GM19351 (cell line): Measurements from ENCODE around the gene KRTAP10-4.
"Not testable (repeated sequence)": the region's sequence is repeated elsewhere in the genome, so short reads cannot be mapped to it uniquely, and the experiment has no call there.

Experiments used
- ATAC-seq: cut with Tn5 transposase; IDR thresholded peaks from one replicate; pipeline ENCODE4 v1.9.1; 2021; ENCODE audit warnings: mild to moderate bottlenecking, moderate library complexity; ENCODE audit not compliant: unreplicated experiment

KRTAP10-4 gene

GRCh38 chr21:44533891-44534627, 39.5 kb upstream of the KRTAP10-4 start:
- no peak for ATAC-seq

DNA sequence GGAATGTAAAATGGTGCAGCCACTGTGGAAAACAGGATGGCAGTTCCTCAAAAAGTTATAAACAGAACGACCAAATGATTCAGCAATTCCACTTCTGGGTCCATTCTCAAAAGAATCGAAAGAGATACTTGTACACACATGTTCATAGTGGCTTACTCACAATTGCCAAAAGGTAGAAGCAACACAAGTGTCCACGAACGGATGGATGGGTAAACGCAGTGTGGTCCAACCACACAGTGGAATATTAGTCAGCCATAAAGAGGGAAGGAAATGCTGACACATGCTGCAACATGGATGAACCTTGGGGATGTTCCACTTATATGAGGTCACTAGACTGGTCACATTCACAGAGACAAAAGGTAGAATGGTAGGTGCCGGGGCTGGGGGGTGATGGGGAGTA, 38.8 kb upstream of the KRTAP10-4 start:
- no peak for ATAC-seq

DNA sequence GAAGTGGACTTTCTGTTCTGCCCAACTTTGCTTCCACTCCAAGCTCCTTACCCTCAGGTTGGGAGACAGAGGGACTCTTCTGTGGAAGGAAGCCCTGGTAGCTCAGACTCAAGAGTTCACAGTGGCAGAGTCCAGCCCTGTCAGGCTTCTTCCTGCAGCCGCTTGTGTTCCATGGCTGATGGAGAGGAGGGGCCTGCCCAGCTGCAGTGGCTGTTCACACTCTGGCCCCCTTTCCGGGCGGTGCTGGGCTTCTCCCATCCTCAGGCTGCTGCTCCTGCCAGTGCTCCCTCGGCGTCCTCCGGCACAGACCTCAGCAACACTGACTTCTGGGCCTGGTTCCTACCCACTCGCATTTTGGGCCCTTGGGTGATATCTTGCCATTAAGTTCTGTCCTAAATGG, 37.6 kb upstream of the KRTAP10-4 start:
- no peak for ATAC-seq

- ATAC-seq = no peak
Observed at GRCh38 chr21:44537930-44538911, 35.3 kb upstream of the KRTAP10-4 start.

- no peak for ATAC-seq
Observed at GRCh38 chr21:44539046-44539445, 34.5 kb upstream of the KRTAP10-4 start.

DNA sequence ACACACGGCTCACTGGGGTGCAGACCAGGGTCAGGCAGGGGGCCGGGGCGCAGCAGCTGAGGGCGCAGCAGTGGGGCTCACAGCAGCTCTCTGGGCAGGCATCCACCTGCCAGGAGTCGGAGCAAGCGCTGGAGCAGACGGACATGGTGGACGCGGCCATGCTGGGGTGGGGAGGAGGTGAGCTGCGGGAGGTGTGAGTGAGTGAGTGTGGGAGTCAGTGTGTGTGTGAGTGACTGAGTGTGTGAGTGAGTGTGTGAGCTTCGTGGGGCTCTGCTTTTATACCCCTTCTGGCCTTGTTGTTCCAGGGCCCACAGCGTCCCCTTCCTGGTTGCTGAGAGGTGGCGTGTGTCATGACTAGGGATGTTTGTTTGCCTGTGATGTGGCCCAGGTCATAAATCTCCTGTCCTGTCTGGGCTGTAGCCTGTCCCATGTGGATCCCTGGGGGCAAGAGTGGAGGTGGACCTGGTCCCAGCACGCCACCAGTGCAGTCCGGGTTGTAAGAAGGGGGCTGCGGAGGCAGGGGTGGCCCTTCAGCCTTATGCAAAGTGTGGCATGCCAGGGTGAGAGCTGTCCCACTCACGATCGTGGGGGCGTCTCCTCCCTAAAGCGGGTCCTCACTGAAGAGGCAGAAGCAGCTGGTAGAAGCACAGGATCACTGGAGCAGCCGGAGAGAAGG, 33.4 kb upstream of the KRTAP10-4 start, which contains the start of gene KRTAP10-1:
KRTAP10-1 (minus strand) TSS at position 205 of the 676 bp plus-strand sequence; CDS start at position 160, 45 bp downstream.
- no peak for ATAC-seq

DNA sequence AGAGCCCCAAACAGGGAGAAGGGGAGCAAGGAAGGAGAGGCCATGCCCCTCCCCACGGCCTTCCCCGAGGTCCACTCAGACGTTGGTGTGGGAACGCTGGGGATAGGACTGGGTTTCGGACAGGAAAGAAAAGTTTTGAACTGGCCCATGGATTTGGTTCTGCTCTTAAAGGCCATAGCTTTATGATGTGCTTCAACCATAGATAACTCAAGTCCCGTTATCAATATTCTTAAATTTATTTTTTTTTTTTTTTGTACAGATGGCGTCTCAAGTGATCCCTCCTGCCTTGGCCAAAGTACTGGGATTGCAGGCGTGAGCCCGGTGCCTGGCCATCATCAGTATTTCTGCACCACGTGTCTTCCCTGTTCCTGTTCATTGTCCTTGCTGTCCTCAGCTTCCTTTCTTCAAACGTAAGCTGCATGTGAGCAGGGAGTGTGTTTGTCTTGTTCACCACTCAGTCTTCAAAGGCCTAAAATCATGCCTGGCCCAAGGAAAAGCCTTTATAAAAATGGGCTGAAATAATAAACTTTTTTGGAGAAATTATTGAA, 32.7 kb upstream of the KRTAP10-4 start:
- no peak for ATAC-seq

- ATAC-seq = no peak
Observed at GRCh38 chr21:44542716-44543115, 30.8 kb upstream of the KRTAP10-4 start.

DNA sequence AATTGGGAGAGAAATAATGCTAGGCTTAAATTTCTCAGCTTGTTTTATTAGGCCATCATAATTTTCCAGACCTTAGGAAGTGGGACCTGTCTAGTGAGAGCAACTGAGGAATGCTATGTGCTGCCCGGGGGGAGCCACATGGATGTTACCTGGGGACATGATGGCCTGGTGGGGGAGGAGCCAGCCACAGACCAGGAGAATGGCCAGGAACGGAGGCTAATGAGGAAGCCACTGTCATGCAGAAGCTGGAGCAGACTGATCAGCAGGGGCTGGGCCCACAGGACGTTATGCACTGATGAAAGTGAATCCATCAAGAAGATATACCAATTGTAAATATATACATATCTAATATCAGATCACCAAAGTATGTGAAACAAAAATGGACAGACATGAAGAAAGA, 29.0 kb upstream of the KRTAP10-4 start:
- ATAC-seq = no peak

- no peak for ATAC-seq
Observed at GRCh38 chr21:44547656-44548331, 25.7 kb upstream of the KRTAP10-4 start.

DNA sequence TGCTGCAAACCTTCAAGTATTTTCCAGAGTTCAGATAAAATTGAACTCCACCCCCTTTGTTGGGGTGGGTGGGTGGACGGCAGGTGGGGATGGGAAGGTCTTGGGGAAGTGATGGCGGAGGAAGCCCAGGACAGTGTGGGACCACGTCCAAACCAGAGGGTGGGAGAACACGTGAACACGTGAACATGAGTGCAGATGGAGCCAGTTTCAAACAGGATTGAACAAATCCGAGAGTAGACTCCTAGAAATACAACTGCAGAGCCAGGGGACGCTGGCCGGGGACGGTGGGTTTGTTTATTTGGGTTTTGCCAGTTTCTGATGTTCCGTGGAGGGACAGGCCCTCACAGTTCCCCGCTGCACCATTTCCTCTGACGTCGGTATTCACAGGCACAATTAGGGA, 25.1 kb upstream of the KRTAP10-4 start:
- ATAC-seq = no peak

DNA sequence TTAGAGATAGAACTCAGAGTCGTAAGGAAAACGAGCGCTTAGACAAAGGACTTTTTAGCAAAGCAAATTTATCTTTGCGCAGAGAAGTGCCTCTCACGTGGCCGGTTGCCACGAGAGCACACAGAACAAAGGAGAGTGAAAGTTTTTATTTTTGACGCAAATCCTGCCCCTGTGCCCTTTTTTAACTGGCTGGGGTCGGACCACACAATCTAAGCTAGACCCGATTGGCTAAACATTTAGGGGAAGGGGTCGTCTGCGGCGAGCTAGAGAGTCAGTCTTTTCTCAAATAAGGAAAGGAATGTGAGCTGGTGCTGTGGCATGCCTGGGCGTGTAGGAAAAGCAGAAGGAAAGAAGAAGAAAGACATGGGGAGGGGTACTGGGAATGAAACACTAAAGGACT, 24.6 kb upstream of the KRTAP10-4 start:
- no peak for ATAC-seq

DNA sequence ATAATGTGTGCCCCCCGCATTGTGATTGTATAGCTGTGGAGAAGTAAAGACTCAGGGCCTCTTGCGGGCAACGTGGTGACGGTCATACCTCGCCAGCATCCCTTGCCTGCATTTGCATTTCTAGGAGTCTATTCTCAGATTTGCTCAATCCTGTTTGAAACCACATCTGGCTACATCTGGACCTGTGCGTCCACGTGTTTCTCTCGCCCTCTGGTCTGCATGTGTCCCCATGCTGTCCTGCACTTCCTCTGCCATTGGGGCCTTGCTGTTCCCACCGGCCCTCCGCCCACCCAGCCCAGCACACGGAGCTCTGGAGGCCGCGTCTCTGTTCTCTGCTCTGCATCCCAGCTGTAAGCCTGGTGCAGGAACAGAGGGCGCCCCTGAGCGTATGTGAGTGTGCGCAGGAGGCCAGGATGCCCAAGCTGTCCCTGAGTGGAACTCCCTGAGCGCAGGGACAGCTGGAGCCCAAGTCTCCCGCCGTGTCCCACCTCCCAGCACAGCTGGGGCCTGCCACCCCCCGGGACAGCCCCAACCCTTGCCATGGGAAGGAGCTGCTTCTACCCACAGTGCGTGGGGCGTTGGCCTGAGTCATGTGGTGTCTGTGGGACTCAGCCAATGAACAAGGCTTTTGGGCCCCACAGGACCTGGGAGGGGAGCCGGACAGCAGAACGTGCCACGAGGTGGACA, 23.9 kb upstream of the KRTAP10-4 start:
- no peak for ATAC-seq

GRCh38 chr21:44550285-44550684, 23.2 kb upstream of the KRTAP10-4 start:
- not testable (repeated sequence) for ATAC-seq

DNA sequence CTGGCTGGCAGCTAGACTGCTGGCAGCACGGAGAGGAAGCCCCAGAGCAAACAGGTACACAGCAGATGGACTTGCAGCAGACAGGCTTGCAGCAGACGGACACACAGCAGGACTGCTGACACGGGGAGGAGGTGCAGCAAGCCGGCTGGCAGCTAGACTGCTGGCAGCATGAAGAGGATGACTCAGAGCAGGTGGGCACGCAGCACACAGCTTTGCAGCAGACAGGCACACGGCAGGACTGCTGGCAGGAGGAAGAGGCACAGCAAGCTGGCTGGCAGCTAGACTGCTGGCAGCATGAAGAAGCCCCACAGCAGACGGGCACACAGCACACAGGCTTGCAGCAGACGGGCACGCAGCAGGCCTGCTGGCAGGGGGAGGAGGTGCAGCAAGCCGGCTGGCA, 22.7 kb upstream of the KRTAP10-4 start:
- ATAC-seq = no peak

GRCh38 chr21:44551340-44551961, 22.1 kb upstream of the KRTAP10-4 start, which contains the start of gene KRTAP10-2:
KRTAP10-2 (minus strand) TSS chr21:44551505; CDS start chr21:44551458, 47 bp downstream.
- no peak for ATAC-seq

- no peak for ATAC-seq
Observed at GRCh38 chr21:44552136-44552535, 21.4 kb upstream of the KRTAP10-4 start.

DNA sequence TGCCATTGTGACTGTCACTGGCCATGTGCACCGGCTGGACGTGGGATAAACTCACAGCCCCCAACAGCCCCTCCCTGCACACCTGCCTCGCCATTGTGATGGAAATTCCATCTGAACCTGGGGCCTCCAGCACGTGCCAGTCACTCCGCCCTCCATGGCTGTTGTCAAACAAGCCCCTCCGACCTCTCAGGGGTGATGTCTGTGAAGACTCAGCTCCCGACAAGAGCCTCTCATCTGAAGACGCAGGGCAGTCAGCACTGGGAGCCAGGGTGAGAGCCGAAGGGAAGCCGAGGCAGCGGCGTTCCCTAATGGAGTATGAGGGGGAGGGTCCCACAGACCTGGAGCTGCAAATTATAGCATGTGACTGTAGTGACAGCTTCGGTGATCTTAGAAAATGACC, 20.8 kb upstream of the KRTAP10-4 start:
- no peak for ATAC-seq

DNA sequence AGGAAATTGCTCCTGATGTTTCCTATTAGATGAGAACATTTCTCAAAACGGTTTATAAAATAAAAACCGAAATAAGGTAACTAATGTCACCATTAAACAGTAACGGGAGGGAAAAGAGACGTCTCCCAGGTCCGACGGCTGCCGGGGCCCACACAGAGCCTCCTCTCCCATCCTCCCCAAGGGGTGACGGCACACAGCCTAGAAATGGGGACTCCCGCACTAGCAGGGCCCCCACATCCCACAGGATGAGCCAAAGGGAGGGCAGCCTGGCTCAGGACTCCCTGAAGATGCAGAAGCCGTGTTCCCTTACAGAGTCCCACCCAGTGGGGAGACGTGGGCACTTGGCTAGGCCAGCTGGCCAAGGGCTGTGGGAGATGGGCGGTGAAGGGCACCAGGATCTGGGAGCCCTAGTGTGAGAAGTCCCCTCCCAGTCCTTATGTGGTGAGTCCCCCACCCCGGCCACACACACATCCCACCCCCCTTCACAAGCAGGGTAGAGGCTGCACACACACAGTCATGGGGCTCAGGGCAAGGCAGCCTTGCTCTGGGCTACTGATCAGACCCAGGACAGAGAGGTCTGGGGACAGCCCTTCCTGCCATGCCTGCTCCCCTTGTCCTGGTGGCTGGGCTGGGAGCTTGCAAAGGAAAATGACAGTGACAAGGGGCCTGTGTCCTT, 18.2 kb upstream of the KRTAP10-4 start:
- no peak for ATAC-seq
